IPS-15b (cell line): Measurements from ENCODE around the gene MST1.
A peak's percentile ranks its signal among the peaks of the same experiment; 100 is the strongest.

Source experiments
- H3K27me3 ChIP-seq: one replicate; pipeline ENCODE4 v1.6.1; 2013; ENCODE audit warnings: low read length; ENCODE audit not compliant: control insufficient read depth, insufficient read depth
- H3K36me3 ChIP-seq: one replicate; pipeline ENCODE4 v1.6.1; 2013; ENCODE audit warnings: low read length; ENCODE audit not compliant: control insufficient read depth, insufficient read depth
- H3K4me1 ChIP-seq: one replicate; pipeline ENCODE4 v1.6.1; 2013; ENCODE audit warnings: mild to moderate bottlenecking, low read length; ENCODE audit not compliant: control insufficient read depth, insufficient read depth
- H3K4me3 ChIP-seq: one replicate; pipeline ENCODE4 v1.5.1; 2013; ENCODE audit warnings: low read depth, low read length
- H3K9ac ChIP-seq: one replicate; pipeline ENCODE4 v1.6.1; 2013; ENCODE audit warnings: low read depth, mild to moderate bottlenecking, low read length
- H3K9me3 ChIP-seq: one replicate; pipeline ENCODE4 v1.6.1; 2013; ENCODE audit warnings: mild to moderate bottlenecking, low read length; ENCODE audit not compliant: control insufficient read depth, insufficient read depth

The MST1 gene

DNA sequence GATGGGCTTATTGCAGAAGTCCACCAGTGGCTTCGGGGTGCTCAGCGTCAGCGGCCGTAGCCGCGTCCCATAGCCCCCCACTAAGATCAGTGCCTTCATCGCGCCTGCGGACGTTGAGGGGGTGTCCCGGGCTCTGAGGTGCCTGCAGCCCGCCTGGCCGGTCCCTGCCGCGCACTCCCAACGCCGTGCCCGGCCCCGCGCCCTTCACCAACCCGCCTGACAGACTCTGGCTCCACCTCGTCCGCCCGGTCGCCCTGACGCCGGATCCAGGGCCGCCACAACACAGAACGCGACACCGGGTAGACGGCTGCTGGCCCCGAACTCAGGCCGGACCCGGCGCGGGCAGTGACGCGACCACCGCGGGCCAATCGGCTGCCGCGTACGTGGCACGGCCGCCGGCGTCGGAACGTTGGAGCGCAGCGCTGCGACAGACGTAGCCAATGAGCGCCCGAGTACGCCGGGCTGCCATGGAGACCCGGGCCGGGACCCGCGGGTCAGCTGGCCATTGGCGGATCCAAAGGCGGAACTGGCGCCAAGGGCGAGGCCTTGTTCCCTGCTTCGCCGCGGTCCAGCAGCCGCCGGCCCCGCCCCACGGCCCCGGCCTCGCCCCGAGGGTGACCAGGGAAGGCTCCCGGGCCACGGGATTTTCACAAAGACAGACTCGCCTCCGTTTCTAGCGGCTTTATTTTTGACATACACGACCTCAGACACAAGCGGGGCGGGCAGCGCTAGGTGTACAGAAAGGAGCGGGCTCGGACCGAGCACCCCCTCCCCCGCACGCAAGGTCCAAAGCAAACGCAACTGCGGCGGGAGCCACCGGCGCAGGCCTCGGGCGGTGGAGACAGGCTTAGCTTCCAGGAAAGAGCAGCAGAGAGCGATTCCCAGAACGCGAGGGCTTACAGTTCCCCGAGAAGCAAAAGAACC, 34.6 kb upstream of the MST1 start, which contains the start of gene GMPPB:
Gene GMPPB, minus strand, starts transcription at position 324 of the 924 bp plus-strand sequence. Its CDS starts 225 bp downstream, at position 99.
- no peaks in the 10 kb centered on the region for H3K27me3 ChIP-seq
- no peaks in the 10 kb centered on the region for H3K9me3 ChIP-seq
- peaks cover 2% of the 10 kb centered on the region for H3K4me1 ChIP-seq
- peak within 1 kb of the TSS; percentile 91 for H3K9ac ChIP-seq
- peaks cover 42% of the 10 kb centered on the region for H3K36me3 ChIP-seq
- H3K4me3 ChIP-seq, result peak within 1 kb of the TSS; percentile 96

DNA sequence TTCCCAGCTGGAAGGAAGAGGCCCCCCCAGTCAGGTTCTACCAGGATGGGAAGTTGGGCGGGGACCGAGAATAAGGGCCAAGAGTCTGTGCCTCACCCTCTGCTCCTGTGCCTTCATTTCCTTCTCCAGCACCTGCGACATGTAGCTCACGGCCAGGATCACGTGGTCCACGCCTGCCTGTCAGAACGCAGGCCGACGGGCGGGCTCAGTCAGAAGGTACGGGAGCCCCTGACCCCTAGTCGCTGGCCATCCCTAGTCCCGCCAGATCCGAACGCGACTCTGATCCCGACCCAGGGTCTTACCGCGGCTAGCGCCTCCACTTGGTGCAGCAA, 34.0 kb upstream of the MST1 start:
- peak overlapping the region; percentile 96 for H3K4me3 ChIP-seq
- H3K9me3 ChIP-seq, result no peaks in the 10 kb centered on the region
- H3K27me3 ChIP-seq, result no peaks in the 10 kb centered on the region
- H3K9ac ChIP-seq, result peak overlapping the region; percentile 91
- H3K36me3 ChIP-seq, result peaks cover 42% of the 10 kb centered on the region
- H3K4me1 ChIP-seq, result peaks cover 2% of the 10 kb centered on the region

- H3K27me3 ChIP-seq, result no peaks in the 10 kb centered on the region
- H3K4me1 ChIP-seq, result peaks cover 2% of the 10 kb centered on the region
- H3K9ac ChIP-seq, result peak overlapping the region; percentile 91
- H3K9me3 ChIP-seq, result no peaks in the 10 kb centered on the region
- peak overlapping the region; percentile 96 for H3K4me3 ChIP-seq
- peaks cover 38% of the 10 kb centered on the region for H3K36me3 ChIP-seq
These were observed 33.6 kb upstream of the MST1 start for GRCh38 chr3:49722896-49723295.

GRCh38 chr3:49721896-49722781, 32.9 kb upstream of the MST1 start:
- Histone ChIP-seq H3K9me3 (no peaks in the 10 kb centered on the region), H3K4me1 (peaks cover 2% of the 10 kb centered on the region), H3K27me3 (no peaks in the 10 kb centered on the region), H3K36me3 (peaks cover 34% of the 10 kb centered on the region), H3K9ac (no peak overlapping the region), H3K4me3 (peak overlapping the region; percentile 96)

- Histone ChIP-seq H3K9me3 (no peaks in the 10 kb centered on the region), H3K4me1 (peaks cover 2% of the 10 kb centered on the region), H3K27me3 (no peaks in the 10 kb centered on the region), H3K9ac (no peak overlapping the region), H3K4me3 (no peak overlapping the region), H3K36me3 (peaks cover 30% of the 10 kb centered on the region)
These were observed 32.3 kb upstream of the MST1 start for GRCh38 chr3:49721596-49721895.

DNA sequence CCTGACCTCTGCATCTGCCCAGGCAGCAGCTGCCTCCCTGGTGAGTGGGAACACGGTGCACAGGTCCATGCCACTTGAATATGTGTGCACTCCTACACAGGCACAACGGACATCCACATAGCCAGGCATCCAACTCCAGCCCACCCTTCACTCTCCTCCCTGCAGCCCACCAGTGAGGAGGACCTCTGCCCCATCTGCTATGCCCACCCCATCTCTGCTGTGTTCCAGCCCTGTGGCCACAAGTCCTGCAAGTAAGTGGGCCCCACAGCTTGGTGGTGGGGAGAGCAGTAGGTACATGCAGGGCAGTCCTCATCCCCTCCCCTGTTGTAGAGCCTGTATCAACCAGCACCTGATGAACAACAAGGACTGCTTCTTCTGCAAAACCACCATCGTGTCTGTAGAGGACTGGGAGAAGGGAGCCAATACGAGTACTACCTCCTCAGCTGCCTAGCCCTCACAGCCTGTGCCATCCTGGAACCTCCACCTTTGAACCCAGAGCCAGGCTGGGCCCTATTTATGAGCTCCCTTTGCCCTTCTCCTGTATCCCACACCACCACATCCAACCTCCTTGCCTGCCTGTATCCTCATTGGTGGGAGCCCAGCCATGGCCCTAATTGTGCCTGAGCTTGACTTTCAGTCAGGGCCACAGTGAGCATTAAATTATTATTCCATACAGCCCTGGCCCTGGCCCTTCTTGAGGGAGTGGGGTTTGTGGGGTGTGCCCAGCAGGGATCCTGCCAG, 31.8 kb upstream of the MST1 start:
- Histone ChIP-seq H3K9me3 (no peaks in the 10 kb centered on the region), H3K27me3 (no peaks in the 10 kb centered on the region), H3K4me1 (peaks cover 2% of the 10 kb centered on the region), H3K4me3 (no peak overlapping the region), H3K36me3 (peaks cover 32% of the 10 kb centered on the region), H3K9ac (no peak overlapping the region)

- peak within 1 kb of the TSS; percentile 83 for H3K9ac ChIP-seq
These were observed 30.1 kb upstream of the MST1 start, which contains the start of gene AMIGO3 for GRCh38 chr3:49719214-49719884. AMIGO3 (minus strand) TSS chr3:49719684; CDS start chr3:49719465, 219 bp downstream.

DNA sequence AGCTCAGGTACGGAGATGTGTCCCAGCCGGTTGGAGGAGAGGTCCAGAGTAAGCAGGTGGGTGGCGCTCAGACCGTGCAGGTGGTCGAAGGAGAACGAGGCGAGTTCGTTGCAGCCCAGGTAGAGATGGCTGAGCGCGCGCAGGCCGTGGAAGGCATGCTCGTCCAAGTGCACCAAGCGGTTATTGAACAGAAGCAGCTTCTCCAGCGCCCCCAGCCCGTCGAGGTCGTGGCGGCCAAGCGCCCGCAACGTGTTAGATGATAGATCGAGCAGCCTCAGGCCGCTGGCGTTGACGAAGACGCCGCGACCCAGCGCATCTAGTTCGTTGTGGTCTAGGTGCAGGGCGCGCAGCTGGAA, 29.6 kb upstream of the MST1 start:
- peaks cover 2% of the 10 kb centered on the region for H3K4me1 ChIP-seq
- peaks cover 33% of the 10 kb centered on the region for H3K36me3 ChIP-seq
- peak overlapping the region; percentile 81 for H3K4me3 ChIP-seq
- peak overlapping the region; percentile 83 for H3K9ac ChIP-seq
- H3K9me3 ChIP-seq, result no peaks in the 10 kb centered on the region
- H3K27me3 ChIP-seq, result no peaks in the 10 kb centered on the region

More at GRCh38 chr3:49719214-49719884, 30.1 kb upstream of the MST1 start, which contains the start of gene AMIGO3:
- H3K27me3 ChIP-seq, result no peaks in the 10 kb centered on the region
- peaks cover 32% of the 10 kb centered on the region for H3K36me3 ChIP-seq
- H3K9me3 ChIP-seq, result no peaks in the 10 kb centered on the region
- H3K4me3 ChIP-seq, result peak within 1 kb of the TSS; percentile 81
- peaks cover 2% of the 10 kb centered on the region for H3K4me1 ChIP-seq

DNA sequence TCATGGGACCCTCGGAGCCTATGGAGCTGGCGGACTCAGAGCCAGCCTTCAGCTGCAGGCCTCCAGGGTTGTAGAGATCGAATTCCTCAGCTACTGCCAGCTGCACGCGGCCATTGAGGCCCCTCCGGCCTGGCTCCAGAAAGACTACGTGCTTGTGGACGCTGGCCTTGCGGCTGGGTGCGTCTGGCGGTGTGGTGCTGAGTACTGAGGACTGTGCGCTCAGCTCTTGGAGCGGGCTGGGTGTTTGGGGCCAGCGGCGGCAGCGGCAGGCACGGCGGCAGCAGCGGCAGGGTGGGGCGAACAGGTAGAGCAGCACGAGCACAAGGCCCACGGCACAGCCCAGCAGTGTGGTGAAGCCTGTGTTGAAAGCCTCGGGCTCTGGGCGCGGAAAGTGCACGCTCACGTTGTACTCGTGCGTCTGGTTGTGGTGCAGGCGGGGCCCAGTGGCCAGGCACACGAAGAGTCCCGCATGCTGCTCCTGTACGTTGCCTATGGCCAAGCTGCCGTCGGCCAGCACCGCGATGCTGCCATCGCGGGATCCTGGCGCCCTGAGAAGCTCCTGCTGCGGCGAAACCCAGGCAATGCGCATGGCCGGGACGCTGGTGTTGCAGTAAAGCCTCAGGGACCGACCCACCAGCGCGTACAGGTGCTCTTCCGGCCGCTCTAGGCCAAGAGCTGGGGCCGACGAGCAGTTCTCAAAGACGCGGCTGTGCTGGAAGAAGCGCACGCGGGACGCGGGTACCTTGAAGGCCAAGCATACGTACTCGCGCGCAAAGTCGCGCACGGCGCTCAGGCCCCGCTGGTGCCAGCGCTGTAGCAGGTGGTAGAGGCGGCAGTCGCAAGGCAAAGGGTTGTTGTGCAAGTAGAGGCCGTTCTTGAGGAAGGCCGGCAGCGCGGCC, 28.9 kb upstream of the MST1 start:
- Histone ChIP-seq H3K36me3 (peaks cover 37% of the 10 kb centered on the region), H3K27me3 (no peaks in the 10 kb centered on the region), H3K9ac (peak overlapping the region; percentile 83), H3K4me1 (peaks cover 2% of the 10 kb centered on the region), H3K9me3 (no peaks in the 10 kb centered on the region), H3K4me3 (peak overlapping the region; percentile 81)

DNA sequence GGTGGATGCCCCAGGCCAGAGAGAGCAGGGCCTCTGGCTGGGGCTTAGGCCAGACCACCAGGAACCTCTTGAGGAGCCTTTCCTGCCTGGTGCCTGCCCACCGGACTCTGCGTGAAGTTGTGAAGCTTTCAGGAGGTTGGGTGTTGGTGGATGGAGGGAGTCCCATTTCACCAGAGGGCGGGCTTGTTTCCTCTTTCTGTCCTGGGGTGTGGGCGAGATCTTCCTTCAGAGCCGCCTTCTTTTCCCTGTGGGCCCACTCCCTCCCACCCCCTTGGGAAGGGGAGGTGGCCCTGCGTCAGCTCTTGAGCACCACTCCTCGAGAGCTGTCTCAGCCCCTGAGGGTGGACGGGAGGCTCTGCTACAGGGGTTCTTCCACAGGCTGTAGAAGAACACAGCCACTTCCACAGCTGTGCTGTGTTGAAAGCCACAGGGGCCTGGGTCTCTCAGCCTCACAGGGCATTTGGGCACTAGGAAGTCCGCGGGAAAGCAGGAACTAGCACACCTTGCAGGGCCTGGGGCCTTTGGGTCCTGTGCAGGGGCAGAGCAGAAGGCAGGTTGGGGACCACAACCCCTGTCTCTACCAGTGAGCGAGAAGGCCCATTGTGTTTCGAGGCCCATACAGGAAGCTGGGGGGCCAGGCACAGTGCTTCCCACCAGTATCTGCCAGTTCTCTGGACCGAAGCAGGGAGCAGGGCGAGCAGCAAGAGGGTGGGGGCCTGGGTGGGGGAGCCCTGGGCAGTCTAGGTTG, 28.1 kb upstream of the MST1 start:
- Histone ChIP-seq H3K4me3 (no peak overlapping the region), H3K4me1 (peaks cover 2% of the 10 kb centered on the region), H3K36me3 (peaks cover 32% of the 10 kb centered on the region), H3K9me3 (no peaks in the 10 kb centered on the region), H3K27me3 (no peaks in the 10 kb centered on the region), H3K9ac (peak overlapping the region; percentile 54)
